GM10266 (cell line): ENCODE results near the gene TMEM26.

ENCODE experiments used
- DNase-seq: peaks from one replicate; pipeline ENCODE4 v3.0.0; 2012; ENCODE audit errors: extremely low spot score
- CTCF ChIP-seq: IDR thresholded peaks from 2 replicates; pipeline ENCODE4 v1.5.1; 2012; ENCODE audit warnings: mild to moderate bottlenecking, low read depth; ENCODE audit not compliant: control insufficient read depth, insufficient read depth; ENCODE audit errors: missing control alignments

Gene TMEM26

GRCh38 chr10:61481597-61481996 lies 28.4 kb upstream of the TMEM26 start:
- TF ChIP-seq CTCF, result no peak
- DNase-seq, result no peak

DNA sequence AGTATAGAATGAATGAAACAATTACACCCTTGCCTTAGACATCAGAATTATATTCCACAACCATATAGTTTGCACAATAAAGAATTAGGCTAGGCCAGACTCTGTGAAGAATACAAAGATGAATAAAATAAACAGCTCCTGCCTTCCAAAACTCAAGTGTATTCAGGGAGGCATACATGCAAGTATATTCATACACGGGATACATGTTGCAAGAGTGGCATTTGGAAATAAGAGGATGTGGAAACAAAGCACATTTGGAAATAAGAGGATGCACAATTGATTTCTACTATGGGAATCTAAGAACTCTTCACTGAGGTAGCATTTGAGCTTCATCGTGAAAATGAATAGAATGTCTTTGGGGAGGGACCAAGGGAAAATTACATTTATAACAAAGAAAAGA lies 27.0 kb upstream of the TMEM26 start:
- no peak for TF ChIP-seq CTCF
- DNase-seq, result no peak

DNA sequence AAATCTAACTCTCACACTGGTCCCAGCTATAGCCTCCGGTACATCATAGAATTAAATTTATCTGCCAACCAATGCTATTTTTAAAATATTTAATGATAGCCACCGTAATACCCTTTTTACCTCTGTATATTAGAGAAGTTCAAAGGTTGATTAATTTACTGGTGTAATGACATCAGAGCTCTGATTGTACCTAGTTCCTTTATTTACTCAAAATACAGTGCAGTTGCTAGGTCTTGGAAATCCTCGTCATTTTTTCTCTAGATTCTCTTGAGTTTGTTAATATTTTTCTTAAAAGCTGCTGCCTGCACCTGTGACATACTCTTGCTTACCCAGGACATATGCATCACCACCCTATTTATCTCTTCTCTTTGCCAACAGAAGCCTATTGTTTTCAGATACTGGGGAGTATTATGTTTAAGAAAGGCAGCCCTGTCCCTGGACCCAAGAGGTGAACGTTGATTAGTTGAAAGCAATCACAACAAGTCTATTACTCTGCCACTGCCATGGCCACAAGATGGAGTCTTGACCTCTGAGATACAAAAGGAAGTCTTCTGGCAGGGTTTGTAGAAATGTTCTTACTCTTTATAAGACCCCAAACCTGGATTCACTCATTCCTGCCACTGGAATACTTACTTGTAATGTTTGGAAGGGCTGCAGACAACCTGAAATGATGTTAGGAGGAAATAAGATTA lies 25.6 kb upstream of the TMEM26 start:
- TF ChIP-seq CTCF, result no peak
- DNase-seq, result no peak

- TF ChIP-seq CTCF, result no peak
These were observed 24.3 kb upstream of the TMEM26 start for GRCh38 chr10:61477451-61477850.

DNA sequence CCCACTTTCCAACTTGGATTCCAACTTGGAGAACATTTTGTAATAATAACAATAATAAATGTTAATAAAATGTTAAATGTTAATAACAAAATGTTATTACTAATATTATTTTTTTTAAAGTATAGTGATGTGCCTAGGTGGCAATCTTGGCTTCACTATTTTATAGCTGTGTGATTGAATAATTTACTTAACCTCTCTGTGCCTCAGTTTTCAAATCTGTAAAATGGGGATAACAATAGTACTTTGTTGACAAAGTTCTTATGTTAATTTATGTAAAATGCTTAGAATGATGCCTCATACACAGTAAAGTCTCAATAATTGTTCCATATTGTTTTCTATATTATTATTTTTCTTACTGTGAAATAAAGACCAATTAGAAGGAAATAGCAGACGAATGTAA lies 23.3 kb upstream of the TMEM26 start:
- DNase-seq, result no peak

More at GRCh38 chr10:61477451-61477850, 24.3 kb upstream of the TMEM26 start:
- no peak for DNase-seq

GRCh38 chr10:61475449-61475873 lies 22.3 kb upstream of the TMEM26 start:
- no peak for DNase-seq
- TF ChIP-seq CTCF, result no peak

More for the DNA sequence above, 23.3 kb upstream of the TMEM26 start:
- TF ChIP-seq CTCF, result no peak

DNA sequence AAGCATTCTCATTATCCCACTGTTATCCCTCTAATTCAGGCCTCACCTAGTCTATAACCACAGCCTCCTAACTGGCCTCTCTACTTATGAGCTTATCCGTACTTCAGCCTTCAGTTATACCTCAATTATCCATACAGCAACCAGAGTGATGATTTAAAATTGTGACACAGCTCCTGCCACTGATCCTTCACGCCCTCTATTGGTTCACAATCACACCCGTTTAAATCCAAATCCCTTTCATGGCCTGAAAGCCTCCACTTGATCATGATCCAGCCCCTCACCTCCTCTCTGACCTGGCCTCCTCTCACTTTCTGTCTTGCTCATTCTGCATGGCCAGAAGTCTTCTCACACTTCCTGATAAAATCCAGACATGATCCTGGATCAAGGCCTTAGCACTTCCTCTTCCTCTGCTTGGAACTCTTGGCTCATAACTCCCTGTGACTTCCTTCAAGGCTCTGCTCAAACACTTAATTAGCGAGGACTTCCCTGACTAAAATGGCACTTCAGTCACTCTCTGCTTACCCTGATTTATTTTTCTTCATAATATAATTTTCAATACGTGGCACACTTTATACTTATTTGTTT lies 19.0 kb upstream of the TMEM26 start:
- DNase-seq, result no peak

More for the DNA sequence above, 19.0 kb upstream of the TMEM26 start:
- TF ChIP-seq CTCF, result no peak
